GM12878 (cell line): Measurements from ENCODE around the gene HOXA10. TPM values are rescaled to one million over a fixed set of nuclear protein-coding genes. Genes with fewer than 3 reads are reported as not detected.

Source experiments
- ATAC-seq: fragments of 200-7000 bp; cut with Tn5 transposase; 3 replicates; pipeline ENCODE4 v1.9.1; 2020; ENCODE audit warnings: mild to moderate bottlenecking, moderate library complexity
- BruUV-seq: library from RNA; stranded (reverse); fragments of 400-500 nt; replicated peaks from 2 replicates; lab custom pipeline; 2021; lab: Mats Ljungman, UMichigan
- CTCF ChIA-PET: fragments of 300-600 bp; sonication (Branson Sonifier 250); formaldehyde crosslinking; extraction: SDS; loops from one replicate; lab custom pipeline; 2021; ENCODE audit warnings: inconsistent platforms; lab: Yijun Ruan, JAX
- POLR2A ChIA-PET: fragments of 350-600 bp; formaldehyde crosslinking; extraction: SDS; loops from one replicate; lab custom pipeline; 2021; ENCODE audit warnings: inconsistent platforms; lab: Charles Lee
- RAD21 ChIA-PET: fragments of 300-600 bp; sonication (Branson Sonifier 250); formaldehyde crosslinking; loops from one replicate; lab custom pipeline; 2023; ENCODE audit warnings: antibody characterized with exemption; ENCODE audit not compliant: unreplicated experiment; lab: Charles Lee
- SMC1A ChIA-PET: fragments of 300-600 bp; sonication (Branson Sonifier 250); formaldehyde crosslinking; loops from one replicate; lab custom pipeline; 2023; ENCODE audit not compliant: unreplicated experiment, uncharacterized antibody; lab: Charles Lee
- DNase-seq: peaks from one replicate; pipeline ENCODE4 v3.0.0-alpha.2; 2011; ENCODE audit warnings: low read depth, low spot score
- FAIRE-seq: peaks from 3 replicates; lab custom pipeline; 2011; peaks lifted over from hg19 to GRCh38; lab: Jason Lieb, UNC
- H2AFZ ChIP-seq: 2 replicates; pipeline ENCODE4 v1.6.0; 2011; ENCODE audit warnings: low read depth, low read length, control low read depth; ENCODE audit not compliant: control insufficient read depth
- H3K27ac ChIP-seq: 2 replicates; pipeline ENCODE4 v1.5.1; 2011; ENCODE audit warnings: control low read depth; ENCODE audit not compliant: control insufficient read depth, insufficient read depth
- H3K27me3 ChIP-seq, 2 experiments: replicated peaks in 1 of 2; 2 replicates each; pipeline versions ENCODE4 v1.6.0 to v1.6.1; 2011; ENCODE audit warnings: low read length in 1 of 2; ENCODE audit not compliant: control insufficient read depth in 2 of 2, insufficient read depth in 2 of 2
- H3K36me3 ChIP-seq, 2 experiments: 2 replicates each; pipeline ENCODE4 v1.5.1; 2011; ENCODE audit warnings: low read length in 1 of 2; ENCODE audit not compliant: control insufficient read depth in 2 of 2, insufficient read depth in 2 of 2
- H3K4me1 ChIP-seq: 2 replicates; pipeline ENCODE4 v1.6.1; 2011; ENCODE audit warnings: mild to moderate bottlenecking, low read length, moderate library complexity, mixed read lengths; ENCODE audit not compliant: control insufficient read depth, insufficient read depth
- H3K4me2 ChIP-seq: 2 replicates; pipeline ENCODE4 v1.6.0; 2011; ENCODE audit warnings: control low read depth; ENCODE audit not compliant: control insufficient read depth, insufficient read depth
- H3K4me3 ChIP-seq: fragments of 200-600 bp; sonication (generic); 2 replicates; pipeline ENCODE4 v1.5.1; 2016
- H3K79me2 ChIP-seq: 2 replicates; pipeline ENCODE4 v1.6.0; 2011; ENCODE audit warnings: low read length; ENCODE audit not compliant: control insufficient read depth, insufficient read depth
- H3K9ac ChIP-seq: 2 replicates; pipeline ENCODE4 v1.8.0; 2011; ENCODE audit warnings: low read length, control low read depth, mixed read lengths; ENCODE audit not compliant: control insufficient read depth, insufficient read depth
- H3K9me3 ChIP-seq: replicated peaks from 3 replicates; pipeline ENCODE4 v1.5.1; 2011; ENCODE audit warnings: mild to moderate bottlenecking, low read length; ENCODE audit not compliant: control insufficient read depth, insufficient read depth
- H4K20me1 ChIP-seq: 2 replicates; pipeline ENCODE4 v1.6.0; 2011; ENCODE audit not compliant: control insufficient read depth, insufficient read depth
- CBX5 ChIP-seq: sonication (generic); IDR thresholded peaks from 2 replicates; pipeline ENCODE4 v1.6.1; 2016; ENCODE audit warnings: low read depth, moderate library complexity, mild to moderate bottlenecking, inconsistent platforms
- EZH2 ChIP-seq: IDR thresholded peaks from 2 replicates; pipeline ENCODE4 v1.6.1; 2012; ENCODE audit warnings: low read depth, mild to moderate bottlenecking, control low read depth, inconsistent platforms, low read length, borderline replicate concordance; ENCODE audit not compliant: control insufficient read depth
- SUZ12 ChIP-seq: fragments of 200-600 bp; sonication (generic); IDR thresholded peaks from one replicate; pipeline ENCODE4 v1.6.1; 2018; ENCODE audit warnings: antibody characterized with exemption, mild to moderate bottlenecking; ENCODE audit not compliant: unreplicated experiment
- WGBS: methylation state at CpG from one replicate; pipeline ENCODE4 v1.1.6; 2016; ENCODE audit warnings: low lambda C conversion rate; ENCODE audit not compliant: insufficient replicate concordance, insufficient coverage; ENCODE audit errors: missing lambda C conversion rate; 5-methylcytosine and 5-hydroxymethylcytosine counted together
- in situ Hi-C: fragments of 300-500 bp; cut with MboI; formaldehyde crosslinking; loops from 9 replicates; pipeline ENCODE4 v1.14.3; 2018; ENCODE audit warnings: mixed read lengths
- intact Hi-C: fragments of 100-400 bp; cut with micrococcal nuclease; formaldehyde crosslinking; loops from one replicate; pipeline ENCODE4 v1.14.2; 2022; ENCODE audit not compliant: unreplicated experiment
- polyA plus RNA-seq, 11 experiments: library from polyadenylated mRNA; depleted of rRNA in 4 of 11; unstranded in 6 of 11; stranded (reverse) in 5 of 11; fragments of >200 nt; fragmentation: Nextera tagmentation in 4 of 11; fragmentation: Illumina TruSeq in 1 of 11; extraction: Ambion mirVana in 4 of 11; extraction: Trizol in 1 of 11; gene quantifications; 1 replicate in 1 of 11; 2 replicates in 10 of 11; pipeline versions ENCODE4 v1.2.1 to v1.2.3, GENCODE V29; 2011 to 2016; ENCODE audit warnings: inconsistent platforms in 2 of 11, missing spikeins in 2 of 11, low read depth in 1 of 11
- total RNA-seq, 4 experiments: library from RNA; depleted of rRNA in 3 of 4; stranded (reverse); fragments of >200 nt in 3 of 4; fragmentation: Illumina TruSeq in 1 of 4; extraction: Trizol in 1 of 4; gene quantifications; 2 replicates each; pipeline versions ENCODE4 v1.2.1 to v1.2.3, GENCODE V29; 2013 to 2021

Gene HOXA10
- total and polyA plus RNA-seq, 10 of the 15 experiments (the other 5 are each of a cell fraction or from before 2014, with no cell fraction given) = not detected

DNA sequence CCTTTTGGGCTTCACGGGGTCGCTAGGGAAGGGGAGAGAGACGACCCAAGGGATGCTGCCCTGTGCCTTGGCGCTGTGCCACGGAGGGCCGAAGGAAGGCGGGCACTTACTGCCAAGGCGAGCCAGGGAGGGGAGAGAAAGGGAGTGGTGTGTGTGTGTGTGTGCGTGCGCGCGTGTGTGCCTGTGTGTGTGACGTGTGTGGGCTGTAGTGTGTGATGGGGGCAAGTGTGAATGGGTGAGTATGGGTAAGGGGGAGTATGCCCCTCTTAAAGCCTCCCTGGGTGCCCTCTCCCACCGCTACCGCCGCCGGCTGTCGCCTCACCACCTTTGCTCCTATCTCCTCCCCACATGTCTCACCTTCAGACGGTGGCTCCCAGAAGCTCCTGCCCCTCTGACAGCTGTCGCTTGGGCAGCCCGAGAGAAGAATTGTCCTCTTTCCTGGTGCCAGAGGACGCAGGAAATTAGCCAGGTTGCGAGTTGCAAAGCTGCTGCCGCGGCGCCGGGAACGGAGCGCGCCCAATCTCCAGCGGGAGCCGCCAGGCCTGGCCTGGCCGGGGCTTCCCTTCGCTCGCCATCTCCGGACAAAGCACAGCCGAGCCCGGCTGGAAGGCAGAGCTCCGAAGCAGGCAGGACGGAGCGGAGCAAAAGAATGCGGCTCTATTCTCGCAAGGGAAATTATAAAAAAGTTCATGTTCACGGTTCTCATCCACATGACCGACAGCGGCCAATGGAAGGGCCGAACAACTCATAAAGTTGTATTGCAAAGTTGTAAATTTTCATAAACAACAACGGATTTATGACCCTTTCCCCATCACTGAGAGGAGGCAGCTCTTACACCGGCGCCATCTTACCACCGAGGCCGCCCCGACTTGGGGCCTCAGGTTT is 21.9 kb downstream of the HOXA10 start, which contains the start of gene HOXA3:
Gene HOXA3, minus strand, starts transcription at position 653 of the 885 bp plus-strand sequence. CDS start 41,943 bp downstream, outside the sequence.
- in situ Hi-C loops = loop anchor here (25.0 kb wide), 1 partner anchor 1065 kb away; no protein-coding TSS in a partner anchor
- Histone ChIP-seq H3K4me1 (no peaks in the 10 kb centered on the region; the same call in 1 of the 2 replicates), H3K27ac (no peak within 1 kb of the TSS), H3K9ac (no peak within 1 kb of the TSS), H3K4me2 (peak within 1 kb of the TSS; percentile 91), H3K27me3 (peaks cover 20 to 59% of the 10 kb centered on the region in 2 experiments), H3K9me3 (no peaks in the 10 kb centered on the region; the same call in 2 of the 3 replicates), H3K4me3 (peak within 1 kb of the TSS; percentile 67; the same call in 1 of the 2 replicates), H4K20me1 (no peaks in the 10 kb centered on the region), H2AFZ (no peak within 1 kb of the TSS), H3K36me3 (no peaks in the 10 kb centered on the region), H3K79me2 (no peaks in the 10 kb centered on the region)
- ChIA-PET CTCF (interaction anchor here (0.7 to 5.5 kb wide), 7 partner anchors 10 to 1257 kb away, joined by 3 to 38 read pairs (median 4); no protein-coding TSS in a partner anchor), POLR2A (no interaction called here), RAD21 (interaction anchor here (1.3 to 2.8 kb wide), 2 partner anchors 289 to 297 kb away, joined by 3 to 9 read pairs; no protein-coding TSS in a partner anchor), SMC1A (interaction anchor here (2.4 to 3.2 kb wide), 2 partner anchors 9 to 297 kb away, joined by 6 to 17 read pairs; no protein-coding TSS in a partner anchor)
- DNase-seq (no peak), ATAC-seq (no peak), FAIRE-seq (no peak)
- WGBS = 2% methylated on average over 50 of the region's 53 CpGs
- intact Hi-C loops = no loop called here
- TF ChIP-seq CBX5 = no peak
- TF ChIP-seq EZH2 = 0 out of 2 replicates have a peak, but pooled peaks have one; percentile 72
- TF ChIP-seq SUZ12 = peak; percentile 42
- no TSS peak for BruUV-seq
